Right atrium auricular region (tissue), 2 donors: ENCODE measurements around the gene AP2A2. TPM values are rescaled to one million over a fixed set of nuclear protein-coding genes. Genes with fewer than 3 reads are reported as not detected.

Experiments
- DNase-seq: peaks from one replicate; pipeline ENCODE4 v3.0.0-alpha.2; 2019; ENCODE audit warnings: low spot score
- H3K27ac ChIP-seq, 2 donors: fragments of 200-600 bp; sonication (generic); 1 replicate in 1 of 2; 2 replicates in 1 of 2; pipeline ENCODE4 v1.5.1; 2016 to 2019
- H3K27me3 ChIP-seq, 2 donors: fragments of 200-600 bp; sonication (generic); one replicate each; pipeline versions ENCODE4 v1.5.1 to v1.6.0; 2017 to 2019
- H3K36me3 ChIP-seq: fragments of 200-600 bp; sonication (generic); one replicate; pipeline ENCODE4 v1.5.1; 2016
- H3K4me1 ChIP-seq, 2 donors: fragments of 200-600 bp; sonication (generic); one replicate each; pipeline versions ENCODE4 v1.5.1 to v1.6.0; 2017 to 2019
- H3K4me3 ChIP-seq, 2 donors: fragments of 200-600 bp; sonication (generic); 1 replicate in 1 of 2; 2 replicates in 1 of 2; pipeline ENCODE4 v1.5.1; 2017 to 2019; ENCODE audit warnings: mild to moderate bottlenecking in 1 of 2, moderate library complexity in 1 of 2
- H3K9me3 ChIP-seq, 2 donors: fragments of 200-600 bp; sonication (generic); one replicate each; pipeline ENCODE4 v1.5.1; 2019
- total RNA-seq, 2 donors: library from RNA; depleted of rRNA; stranded (reverse); fragments of >200 nt; gene quantifications; one replicate each; pipeline ENCODE4 v1.1.0, GENCODE V29; 2016
- TF ChIP-seq, protein P1 (sequence below), 2 donors: fragments of 200-600 bp; sonication (generic); IDR thresholded peaks; one replicate each; pipeline ENCODE4 v1.5.1; 2019; ENCODE audit warnings: antibody characterized with exemption in 2 of 2

AP2A2 gene
- total RNA-seq, 2 donors from 2014 or later: 28.8 to 41.7 TPM

GRCh38 chr11:883527-883926 lies 42.1 kb upstream of the AP2A2 start:
- H3K36me3 ChIP-seq: peaks cover 9% of the 10 kb centered on the region

DNA sequence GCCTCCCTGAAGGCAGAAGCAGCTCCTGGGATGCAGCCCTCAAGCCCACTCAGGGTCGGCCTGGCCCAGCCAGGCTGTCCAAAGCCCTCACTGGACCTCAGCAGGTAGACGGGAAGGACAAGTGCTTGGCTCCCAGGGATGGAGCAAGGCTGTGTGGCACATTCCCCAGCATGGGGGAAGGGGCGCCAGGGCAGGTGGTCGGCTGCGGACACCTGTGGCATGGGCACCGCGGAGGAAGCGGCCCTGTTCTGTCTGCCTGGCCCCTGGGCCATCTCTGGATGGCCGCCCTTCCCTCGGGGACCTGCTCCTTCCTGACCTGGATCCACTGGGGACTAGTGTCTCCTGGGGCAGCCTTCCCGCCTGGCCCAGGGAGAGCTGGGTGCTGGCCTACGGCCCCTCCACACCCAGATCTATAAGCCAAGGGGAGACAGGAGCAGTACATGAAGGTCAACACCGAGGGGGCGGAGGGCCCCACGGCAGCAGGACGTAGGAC lies 41.0 kb upstream of the AP2A2 start:
- no peak overlapping the region for H3K27ac ChIP-seq
- H3K36me3 ChIP-seq: peaks cover 6% of the 10 kb centered on the region
- TF ChIP-seq, protein P1, sequence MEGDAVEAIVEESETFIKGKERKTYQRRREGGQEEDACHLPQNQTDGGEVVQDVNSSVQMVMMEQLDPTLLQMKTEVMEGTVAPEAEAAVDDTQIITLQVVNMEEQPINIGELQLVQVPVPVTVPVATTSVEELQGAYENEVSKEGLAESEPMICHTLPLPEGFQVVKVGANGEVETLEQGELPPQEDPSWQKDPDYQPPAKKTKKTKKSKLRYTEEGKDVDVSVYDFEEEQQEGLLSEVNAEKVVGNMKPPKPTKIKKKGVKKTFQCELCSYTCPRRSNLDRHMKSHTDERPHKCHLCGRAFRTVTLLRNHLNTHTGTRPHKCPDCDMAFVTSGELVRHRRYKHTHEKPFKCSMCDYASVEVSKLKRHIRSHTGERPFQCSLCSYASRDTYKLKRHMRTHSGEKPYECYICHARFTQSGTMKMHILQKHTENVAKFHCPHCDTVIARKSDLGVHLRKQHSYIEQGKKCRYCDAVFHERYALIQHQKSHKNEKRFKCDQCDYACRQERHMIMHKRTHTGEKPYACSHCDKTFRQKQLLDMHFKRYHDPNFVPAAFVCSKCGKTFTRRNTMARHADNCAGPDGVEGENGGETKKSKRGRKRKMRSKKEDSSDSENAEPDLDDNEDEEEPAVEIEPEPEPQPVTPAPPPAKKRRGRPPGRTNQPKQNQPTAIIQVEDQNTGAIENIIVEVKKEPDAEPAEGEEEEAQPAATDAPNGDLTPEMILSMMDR (IDR thresholded peaks at IDR 0.05): no peak
- H3K27me3 ChIP-seq: no peaks in the 10 kb centered on the region
- no peaks in the 10 kb centered on the region for H3K9me3 ChIP-seq
- H3K4me3 ChIP-seq: no peak overlapping the region
- no peaks in the 10 kb centered on the region for H3K4me1 ChIP-seq
- DNase-seq: no peak

More at GRCh38 chr11:883527-883926, 42.1 kb upstream of the AP2A2 start:
- H3K27me3 ChIP-seq: no peaks in the 10 kb centered on the region
- no peaks in the 10 kb centered on the region for H3K9me3 ChIP-seq
- H3K4me1 ChIP-seq: no peaks in the 10 kb centered on the region
- H3K27ac ChIP-seq: no peak overlapping the region
- H3K4me3 ChIP-seq: no peak overlapping the region
- TF ChIP-seq, protein P1 (IDR thresholded peaks at IDR 0.05): no peak
- DNase-seq: no peak

DNA sequence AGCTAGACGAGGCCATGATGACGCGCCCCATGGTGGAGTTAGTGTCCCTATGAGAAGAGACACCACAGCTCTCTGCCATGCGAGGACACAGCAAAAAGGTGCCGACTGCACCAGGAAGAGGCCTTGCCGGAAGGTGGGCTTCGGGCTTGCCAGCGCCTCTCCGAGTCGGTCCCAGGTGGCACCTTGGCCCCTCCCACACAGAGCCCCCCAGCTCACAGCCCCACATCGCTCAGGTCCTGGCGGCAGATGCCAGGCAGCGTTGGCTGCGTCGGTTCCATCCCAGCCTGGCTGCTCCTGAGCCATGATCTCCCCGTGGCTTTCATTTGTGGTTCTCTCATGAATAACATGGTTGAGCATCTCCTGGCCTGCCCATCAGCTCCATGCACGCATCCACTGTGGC lies 39.1 kb upstream of the AP2A2 start:
- no peaks in the 10 kb centered on the region for H3K9me3 ChIP-seq
- no peak for DNase-seq
- no peaks in the 10 kb centered on the region for H3K36me3 ChIP-seq
- no peak overlapping the region for H3K4me3 ChIP-seq
- no peak overlapping the region for H3K27ac ChIP-seq
- no peaks in the 10 kb centered on the region for H3K4me1 ChIP-seq
- H3K27me3 ChIP-seq: no peaks in the 10 kb centered on the region
- TF ChIP-seq, protein P1 (IDR thresholded peaks at IDR 0.05): no peak

DNA sequence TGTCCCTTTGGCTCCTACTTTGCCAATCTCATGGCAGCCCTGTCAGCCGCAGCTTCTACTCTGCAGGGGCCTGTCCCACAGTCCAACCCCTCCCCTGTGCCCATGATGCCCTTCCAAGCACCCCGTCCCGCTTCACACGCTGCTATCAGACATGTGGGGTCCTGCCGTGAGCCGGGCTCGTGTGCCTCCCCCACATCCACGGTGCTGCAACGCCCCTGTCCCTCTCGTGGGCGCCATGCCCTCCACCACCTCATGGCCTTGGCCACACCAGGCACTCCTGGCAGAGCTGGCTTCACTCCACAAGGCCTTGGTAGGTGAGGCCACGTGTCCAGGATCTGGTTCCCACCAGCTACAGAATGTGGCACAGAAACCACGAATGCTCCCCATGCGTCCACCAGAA lies 38.1 kb upstream of the AP2A2 start:
- Histone ChIP-seq H3K36me3 (no peaks in the 10 kb centered on the region), H3K9me3 (no peaks in the 10 kb centered on the region), H3K4me3 (no peak overlapping the region), H3K4me1 (no peaks in the 10 kb centered on the region), H3K27ac (no peak overlapping the region), H3K27me3 (no peaks in the 10 kb centered on the region)
- no peak for DNase-seq
- TF ChIP-seq, protein P1 (IDR thresholded peaks at IDR 0.05): no peak

DNA sequence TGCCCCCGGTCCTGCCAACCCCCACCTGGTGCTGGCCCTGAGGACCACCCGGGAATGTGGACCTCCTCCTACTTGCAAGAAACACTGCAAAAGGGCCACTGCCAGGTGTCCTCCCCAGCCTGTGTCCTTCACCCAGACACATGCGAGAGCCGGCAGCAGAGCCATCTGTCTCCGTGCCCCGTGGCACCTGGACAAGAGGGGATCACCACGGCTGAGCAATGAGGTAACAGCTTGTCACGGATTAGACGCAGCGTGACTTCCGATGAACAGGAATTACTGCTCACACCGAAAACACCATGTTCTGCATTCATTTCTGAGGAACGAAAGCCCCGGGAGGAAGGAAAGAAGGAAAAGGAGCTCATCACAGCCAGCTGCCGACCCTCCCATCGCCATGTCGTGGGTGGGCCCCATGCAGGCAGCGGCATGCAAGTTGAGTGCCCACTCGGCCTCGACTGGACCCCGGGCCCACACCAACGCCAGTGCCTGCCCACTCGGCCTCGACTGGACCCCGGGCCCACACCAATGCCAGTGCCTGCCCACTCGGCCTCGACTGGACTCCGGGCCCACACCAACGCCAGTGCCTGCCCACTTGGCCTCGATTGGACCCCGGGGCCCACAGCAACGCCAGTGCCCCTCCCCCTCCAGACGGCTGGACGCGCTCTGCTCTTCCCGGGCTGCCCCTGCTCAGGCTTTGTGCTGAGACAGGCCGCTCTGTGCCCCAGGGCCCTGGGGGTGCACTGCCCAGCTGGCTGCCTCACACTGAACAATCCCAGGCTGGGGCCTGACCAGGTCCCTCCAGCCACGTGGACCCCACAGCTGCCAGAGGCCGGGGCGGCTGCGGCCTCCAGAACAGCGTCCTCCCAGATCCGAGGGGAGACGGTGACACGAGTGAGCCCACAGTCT lies 37.1 kb upstream of the AP2A2 start:
- Histone ChIP-seq H3K36me3 (no peaks in the 10 kb centered on the region), H3K9me3 (no peaks in the 10 kb centered on the region), H3K27me3 (no peaks in the 10 kb centered on the region), H3K4me3 (no peak overlapping the region), H3K4me1 (no peaks in the 10 kb centered on the region), H3K27ac (no peak overlapping the region)
- TF ChIP-seq, protein P1 (IDR thresholded peaks at IDR 0.05): no peak
- DNase-seq: no peak
